Measurements from ENCODE around the gene IQCE.

The IQCE gene

GRCh38 chr7:2614631-2615330 lies 56.0 kb downstream of the IQCE start:
- Mint-ChIP-seq H3K27ac (no peak overlapping the region), H3K27me3 (peaks cover 5% of the 10 kb centered on the region), H3K4me3 (no peak overlapping the region), H3K4me1 (no peaks in the 10 kb centered on the region), H3K9me3 (no peaks in the 10 kb centered on the region)
- ATAC-seq (no peak), DNase-seq (no peak)

- DNase-seq: no peak
- no peaks in the 10 kb centered on the region for H3K9me3 Mint-ChIP-seq
- no peak overlapping the region for H3K27ac Mint-ChIP-seq
- ATAC-seq: no peak
- H3K4me3 Mint-ChIP-seq: no peak overlapping the region
- peaks cover 5% of the 10 kb centered on the region for H3K27me3 Mint-ChIP-seq
- no peaks in the 10 kb centered on the region for H3K4me1 Mint-ChIP-seq
Observed at GRCh38 chr7:2616387-2617324, 57.9 kb downstream of the IQCE start.

GRCh38 chr7:2617325-2617905 lies 58.6 kb downstream of the IQCE start:
- no peak for ATAC-seq
- no peaks in the 10 kb centered on the region for H3K9me3 Mint-ChIP-seq

GRCh38 chr7:2619116-2619515 lies 60.3 kb downstream of the IQCE start:
- Mint-ChIP-seq H3K27ac (no peak overlapping the region), H3K4me1 (no peaks in the 10 kb centered on the region), H3K4me3 (no peak overlapping the region), H3K27me3 (peaks cover 5% of the 10 kb centered on the region), H3K9me3 (no peaks in the 10 kb centered on the region)
- no peak for ATAC-seq
- DNase-seq: no peak

More at GRCh38 chr7:2617325-2617905, 58.6 kb downstream of the IQCE start:
- Mint-ChIP-seq H3K27me3 (peaks cover 5% of the 10 kb centered on the region), H3K27ac (no peak overlapping the region), H3K4me3 (no peak overlapping the region), H3K4me1 (no peaks in the 10 kb centered on the region)
- DNase-seq: no peak

- Mint-ChIP-seq H3K27ac (no peak overlapping the region), H3K4me1 (no peaks in the 10 kb centered on the region), H3K4me3 (no peak overlapping the region), H3K9me3 (no peaks in the 10 kb centered on the region), H3K27me3 (peaks cover 5% of the 10 kb centered on the region)
- no peak for ATAC-seq
- DNase-seq: no peak
Observed at GRCh38 chr7:2621061-2621828, 62.5 kb downstream of the IQCE start.

GRCh38 chr7:2621948-2622640 lies 63.3 kb downstream of the IQCE start:
- no peak overlapping the region for H3K27ac Mint-ChIP-seq
- no peak for ATAC-seq
- peaks cover 5% of the 10 kb centered on the region for H3K27me3 Mint-ChIP-seq
- DNase-seq: no peak
- no peaks in the 10 kb centered on the region for H3K4me1 Mint-ChIP-seq
- no peak overlapping the region for H3K4me3 Mint-ChIP-seq
- H3K9me3 Mint-ChIP-seq: no peaks in the 10 kb centered on the region

GRCh38 chr7:2622869-2623697 lies 64.3 kb downstream of the IQCE start:
- Mint-ChIP-seq H3K4me3 (no peak overlapping the region), H3K4me1 (no peaks in the 10 kb centered on the region), H3K9me3 (no peaks in the 10 kb centered on the region), H3K27ac (no peak overlapping the region), H3K27me3 (peaks cover 1% of the 10 kb centered on the region)
- ATAC-seq (no peak), DNase-seq (no peak)

- no peaks in the 10 kb centered on the region for H3K9me3 Mint-ChIP-seq
- no peak overlapping the region for H3K4me3 Mint-ChIP-seq
- H3K4me1 Mint-ChIP-seq: no peaks in the 10 kb centered on the region
Observed at GRCh38 chr7:2623698-2624014, 64.9 kb downstream of the IQCE start.

GRCh38 chr7:2624293-2624886 lies 65.6 kb downstream of the IQCE start:
- peak; percentile 13 for ATAC-seq
- H3K27me3 Mint-ChIP-seq: no peaks in the 10 kb centered on the region
- DNase-seq: no peak
- no peaks in the 10 kb centered on the region for H3K4me1 Mint-ChIP-seq
- H3K9me3 Mint-ChIP-seq: no peaks in the 10 kb centered on the region
- peak overlapping the region in 1 of 2 donors; percentile 87 for H3K27ac Mint-ChIP-seq
- H3K4me3 Mint-ChIP-seq: no peak overlapping the region

More at GRCh38 chr7:2623698-2624014, 64.9 kb downstream of the IQCE start:
- peak; percentile 11 for ATAC-seq
- DNase-seq: no peak
- H3K27me3 Mint-ChIP-seq: no peaks in the 10 kb centered on the region
- H3K27ac Mint-ChIP-seq: no peak overlapping the region

- DNase-seq (no peak), ATAC-seq (no peak)
- H3K27ac Mint-ChIP-seq: no peak overlapping the region
- H3K4me3 Mint-ChIP-seq: no peak overlapping the region
- peaks cover 6% of the 10 kb centered on the region for H3K4me1 Mint-ChIP-seq
- no peaks in the 10 kb centered on the region for H3K9me3 Mint-ChIP-seq
- H3K27me3 Mint-ChIP-seq: no peaks in the 10 kb centered on the region
Observed at GRCh38 chr7:2626498-2627117, 67.8 kb downstream of the IQCE start.

- Mint-ChIP-seq H3K27me3 (no peaks in the 10 kb centered on the region), H3K4me1 (peaks cover 6% of the 10 kb centered on the region), H3K9me3 (no peaks in the 10 kb centered on the region), H3K27ac (no peak overlapping the region), H3K4me3 (no peak overlapping the region)
- DNase-seq (no peak), ATAC-seq (no peak)
Observed at GRCh38 chr7:2627258-2628129, 68.7 kb downstream of the IQCE start.

GRCh38 chr7:2628130-2628482 lies 69.3 kb downstream of the IQCE start:
- no peak overlapping the region for H3K27ac Mint-ChIP-seq
- peaks cover 9% of the 10 kb centered on the region for H3K4me1 Mint-ChIP-seq
- no peak overlapping the region for H3K4me3 Mint-ChIP-seq
- no peaks in the 10 kb centered on the region for H3K9me3 Mint-ChIP-seq
- ATAC-seq (no peak), DNase-seq (no peak)
- H3K27me3 Mint-ChIP-seq: no peaks in the 10 kb centered on the region

GRCh38 chr7:2628891-2629290 lies 70.1 kb downstream of the IQCE start:
- Mint-ChIP-seq H3K27ac (no peak overlapping the region), H3K4me3 (no peak overlapping the region), H3K4me1 (peaks cover 17% of the 10 kb centered on the region), H3K9me3 (no peaks in the 10 kb centered on the region), H3K27me3 (no peaks in the 10 kb centered on the region)
- DNase-seq (no peak), ATAC-seq (no peak)
